HG03175 (cell line): ENCODE results near the gene SWAP70.
A peak's percentile ranks its signal among the peaks of the same experiment; 100 is the strongest.
"Not testable (repeated sequence)": the region's sequence is repeated elsewhere in the genome, so short reads cannot be mapped to it uniquely, and the experiment has no call there.

Experiments
- ATAC-seq: cut with Tn5 transposase; IDR thresholded peaks from one replicate; pipeline ENCODE4 v1.9.1; 2021; ENCODE audit warnings: mild to moderate bottlenecking, moderate library complexity; ENCODE audit not compliant: unreplicated experiment

SWAP70 gene

GRCh38 chr11:9718147-9718546 lies 54.3 kb downstream of the SWAP70 start:
- no peak for ATAC-seq

GRCh38 chr11:9719566-9720289 lies 55.9 kb downstream of the SWAP70 start:
- ATAC-seq = no peak

GRCh38 chr11:9720290-9720630 lies 56.4 kb downstream of the SWAP70 start:
- no peak for ATAC-seq

- no peak for ATAC-seq
These were observed 58.1 kb downstream of the SWAP70 start for GRCh38 chr11:9722023-9722422.

GRCh38 chr11:9722893-9723292 lies 59.0 kb downstream of the SWAP70 start:
- no peak for ATAC-seq

- peak; percentile 45 for ATAC-seq
These were observed 62.6 kb downstream of the SWAP70 start for GRCh38 chr11:9726321-9727022.

- ATAC-seq = no peak
These were observed 64.2 kb downstream of the SWAP70 start for GRCh38 chr11:9728058-9728457.

- no peak for ATAC-seq
These were observed 67.4 kb downstream of the SWAP70 start for GRCh38 chr11:9731256-9731655.

GRCh38 chr11:9732453-9732852 lies 68.6 kb downstream of the SWAP70 start:
- no peak for ATAC-seq

GRCh38 chr11:9733212-9733611 lies 69.3 kb downstream of the SWAP70 start:
- no peak for ATAC-seq

- no peak for ATAC-seq
These were observed 71.4 kb downstream of the SWAP70 start for GRCh38 chr11:9735236-9735635.

GRCh38 chr11:9735919-9736318 lies 72.0 kb downstream of the SWAP70 start:
- no peak for ATAC-seq

GRCh38 chr11:9736365-9736764 lies 72.5 kb downstream of the SWAP70 start:
- ATAC-seq = no peak

- ATAC-seq = no peak
These were observed 74.2 kb downstream of the SWAP70 start for GRCh38 chr11:9738116-9738515.

GRCh38 chr11:9738707-9739106 lies 74.8 kb downstream of the SWAP70 start:
- ATAC-seq = no peak

GRCh38 chr11:9739123-9739900 lies 75.4 kb downstream of the SWAP70 start:
- ATAC-seq = peak; percentile 81

GRCh38 chr11:9740202-9740883 lies 76.5 kb downstream of the SWAP70 start:
- no peak for ATAC-seq

- no peak for ATAC-seq
These were observed 77.4 kb downstream of the SWAP70 start for GRCh38 chr11:9741260-9741659.

- not testable (repeated sequence) for ATAC-seq
These were observed 79.6 kb downstream of the SWAP70 start for GRCh38 chr11:9743512-9743911.

- peak; percentile 54 for ATAC-seq
These were observed 81.7 kb downstream of the SWAP70 start for GRCh38 chr11:9745411-9746211.
